ENCODE results near the gene RPS4Y1.

The RPS4Y1 gene

DNA sequence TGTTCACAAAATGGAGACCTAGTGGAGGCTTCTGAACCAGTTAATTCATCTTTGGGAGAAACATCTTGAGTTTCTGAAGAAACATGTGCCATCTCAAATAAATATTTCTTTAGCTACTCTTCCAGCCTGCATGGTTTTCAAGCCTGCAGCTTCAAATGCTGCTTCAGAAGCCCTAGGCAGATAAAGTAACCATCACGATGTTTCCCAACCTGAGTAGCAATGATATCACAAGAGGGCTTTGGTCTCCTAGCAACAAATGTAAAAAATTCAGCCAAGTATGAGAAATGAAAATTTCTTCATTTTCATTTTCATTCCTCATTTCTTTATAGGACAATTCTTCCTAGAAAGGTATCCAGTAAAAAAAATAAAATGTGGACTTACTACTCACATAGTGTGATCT, 42.2 kb downstream of the RPS4Y1 start:
- no peak for TF ChIP-seq ZFX (IDR thresholded peaks at IDR 0.05)
- TF ChIP-seq, protein P1, sequence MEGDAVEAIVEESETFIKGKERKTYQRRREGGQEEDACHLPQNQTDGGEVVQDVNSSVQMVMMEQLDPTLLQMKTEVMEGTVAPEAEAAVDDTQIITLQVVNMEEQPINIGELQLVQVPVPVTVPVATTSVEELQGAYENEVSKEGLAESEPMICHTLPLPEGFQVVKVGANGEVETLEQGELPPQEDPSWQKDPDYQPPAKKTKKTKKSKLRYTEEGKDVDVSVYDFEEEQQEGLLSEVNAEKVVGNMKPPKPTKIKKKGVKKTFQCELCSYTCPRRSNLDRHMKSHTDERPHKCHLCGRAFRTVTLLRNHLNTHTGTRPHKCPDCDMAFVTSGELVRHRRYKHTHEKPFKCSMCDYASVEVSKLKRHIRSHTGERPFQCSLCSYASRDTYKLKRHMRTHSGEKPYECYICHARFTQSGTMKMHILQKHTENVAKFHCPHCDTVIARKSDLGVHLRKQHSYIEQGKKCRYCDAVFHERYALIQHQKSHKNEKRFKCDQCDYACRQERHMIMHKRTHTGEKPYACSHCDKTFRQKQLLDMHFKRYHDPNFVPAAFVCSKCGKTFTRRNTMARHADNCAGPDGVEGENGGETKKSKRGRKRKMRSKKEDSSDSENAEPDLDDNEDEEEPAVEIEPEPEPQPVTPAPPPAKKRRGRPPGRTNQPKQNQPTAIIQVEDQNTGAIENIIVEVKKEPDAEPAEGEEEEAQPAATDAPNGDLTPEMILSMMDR (conservative IDR thresholded peaks at IDR 0.05) = no peak

DNA sequence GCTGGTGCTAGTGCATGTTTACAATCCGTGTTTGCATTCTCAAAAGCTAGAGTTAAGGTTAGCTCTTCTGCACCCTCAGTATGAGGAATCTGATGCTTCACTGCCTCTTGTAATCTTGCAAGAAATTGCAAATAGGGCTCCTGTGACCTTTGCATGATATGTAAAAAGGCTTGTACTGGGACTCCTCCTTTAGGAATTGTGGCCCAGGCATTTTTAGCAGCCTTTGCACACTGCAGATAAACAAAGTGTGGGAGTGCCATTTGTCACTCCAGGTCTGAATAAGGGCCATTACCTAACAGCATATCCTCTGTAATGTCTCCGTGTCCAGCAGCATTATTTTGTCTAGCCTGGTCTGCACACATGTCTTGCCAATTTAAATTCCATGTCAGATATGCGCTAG, 44.5 kb downstream of the RPS4Y1 start:
- no peak overlapping the region for H3K27ac ChIP-seq
- no peak for TF ChIP-seq ZFX (IDR thresholded peaks at IDR 0.05)
- TF ChIP-seq, protein P1 (conservative IDR thresholded peaks at IDR 0.05) = no peak

More for the DNA sequence above, 42.2 kb downstream of the RPS4Y1 start:
- no peak overlapping the region for H3K27ac ChIP-seq

DNA sequence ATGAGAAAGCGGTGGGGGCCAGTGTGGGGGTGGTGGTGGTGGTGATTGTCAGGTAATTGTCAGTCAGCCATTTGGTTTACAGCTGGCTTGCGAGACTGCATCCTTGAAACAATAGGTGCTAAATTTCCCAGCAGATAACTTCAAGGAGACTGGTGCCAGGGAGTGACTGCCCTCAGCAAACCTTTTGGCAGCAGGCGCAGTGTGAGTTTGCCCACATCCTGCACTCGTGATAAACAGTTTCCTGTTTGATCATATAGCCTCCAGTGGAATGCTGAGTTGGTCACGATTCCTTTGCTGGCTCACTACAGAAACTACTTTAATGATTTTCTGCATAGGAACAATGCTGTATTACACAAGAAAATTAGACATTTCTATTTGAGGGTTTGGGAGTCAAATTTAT, 46.0 kb downstream of the RPS4Y1 start:
- H3K27ac ChIP-seq = no peak overlapping the region
- TF ChIP-seq, protein P1 (conservative IDR thresholded peaks at IDR 0.05) = no peak
- no peak for TF ChIP-seq ZFX (IDR thresholded peaks at IDR 0.05)

DNA sequence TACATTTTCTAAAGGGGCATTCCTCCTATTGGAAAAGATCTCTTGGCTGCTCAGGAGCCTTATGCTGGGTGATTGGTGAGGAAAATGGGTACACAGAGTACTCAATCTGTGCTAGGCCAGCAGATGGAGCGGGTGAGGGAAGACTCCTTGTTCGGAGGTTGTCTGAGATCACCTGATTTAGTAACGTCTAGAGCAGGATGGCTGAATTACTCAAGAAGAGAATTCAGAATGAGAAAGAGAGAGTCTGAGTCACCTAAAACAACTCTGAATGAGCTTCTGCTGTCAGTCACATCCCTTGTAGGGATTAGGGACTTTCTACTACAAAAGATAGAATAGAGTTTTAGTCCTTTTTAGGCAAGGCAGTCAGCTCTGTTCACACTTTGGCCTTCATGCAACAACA, 46.6 kb downstream of the RPS4Y1 start:
- TF ChIP-seq, protein P1 (conservative IDR thresholded peaks at IDR 0.05) = no peak
- TF ChIP-seq ZFX (IDR thresholded peaks at IDR 0.05) = no peak
- H3K27ac ChIP-seq = no peak overlapping the region

DNA sequence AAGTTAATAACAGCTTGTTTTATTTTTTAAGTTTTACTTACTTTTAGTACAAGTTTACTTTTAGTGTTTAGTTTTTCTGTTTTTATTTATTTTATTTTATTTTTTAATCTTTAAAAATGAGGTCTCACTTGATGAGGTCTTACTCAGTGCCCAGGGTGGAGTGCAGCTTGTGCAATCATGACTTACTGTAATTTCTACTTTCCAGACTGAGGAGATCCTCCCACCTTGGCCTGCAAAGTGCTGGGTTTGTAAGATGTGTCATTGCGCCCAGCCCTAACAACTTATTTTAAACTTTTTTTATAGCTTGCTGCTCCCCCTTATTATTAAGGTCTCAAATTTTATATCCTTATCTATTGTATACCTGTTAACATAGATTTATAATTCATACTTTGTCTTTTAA, 52.1 kb downstream of the RPS4Y1 start:
- TF ChIP-seq, protein P1 (conservative IDR thresholded peaks at IDR 0.05) = no peak
- TF ChIP-seq ZFX (IDR thresholded peaks at IDR 0.05) = no peak
- H3K27ac ChIP-seq = no peak overlapping the region

DNA sequence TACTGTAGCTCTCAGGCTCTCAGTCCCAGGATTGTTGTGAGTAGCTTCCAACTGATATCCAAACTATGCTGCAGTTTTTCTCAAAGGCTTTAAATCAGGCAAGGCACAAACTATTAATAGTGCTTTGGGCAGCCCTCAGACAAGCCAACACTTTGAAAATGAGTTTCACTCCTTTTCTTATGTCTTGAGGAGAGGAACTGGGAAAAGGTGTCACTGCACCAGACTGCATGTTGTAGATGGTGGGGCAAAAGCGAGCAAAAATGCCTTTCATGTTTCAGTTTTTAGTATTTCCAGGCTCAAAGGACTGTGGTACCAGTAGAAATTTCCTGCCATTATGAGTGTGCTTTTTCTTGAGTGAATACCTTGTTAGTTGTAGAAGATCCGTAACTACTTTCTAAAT, 54.6 kb downstream of the RPS4Y1 start:
- H3K27ac ChIP-seq = no peak overlapping the region
- TF ChIP-seq ZFX (IDR thresholded peaks at IDR 0.05) = no peak
- TF ChIP-seq, protein P1 (conservative IDR thresholded peaks at IDR 0.05) = no peak

DNA sequence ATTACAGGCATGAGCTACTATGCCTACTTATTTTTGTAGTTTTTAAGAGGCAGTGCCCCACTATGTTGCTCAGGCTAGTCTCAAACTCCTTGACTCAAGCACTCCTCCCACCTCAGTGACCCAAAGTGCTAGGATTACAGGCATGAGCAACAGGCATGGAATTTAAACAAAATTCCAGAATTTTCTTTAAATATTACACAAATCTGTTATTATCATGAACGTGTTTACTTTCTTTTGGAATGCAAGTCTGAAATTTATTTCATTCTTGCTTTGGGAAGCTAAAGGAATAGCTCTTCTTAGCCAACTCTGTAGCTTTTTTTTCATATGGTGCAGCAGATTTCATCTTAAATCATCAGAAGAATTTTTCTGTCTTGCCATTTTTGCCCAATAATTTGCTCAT, 66.0 kb downstream of the RPS4Y1 start:
- TF ChIP-seq, protein P1 (conservative IDR thresholded peaks at IDR 0.05) = no peak
- no peak for TF ChIP-seq ZFX (IDR thresholded peaks at IDR 0.05)
- H3K27ac ChIP-seq = no peak overlapping the region
